Trophoblast cell (in vitro differentiated cells and primary cell): ENCODE measurements around the gene FCMR.

Experiments
- DNase-seq, 2 donors: peaks; one replicate each; pipeline ENCODE4 v3.0.0-alpha.2; 2016
- H2AFZ ChIP-seq: 2 replicates; pipeline ENCODE4 v1.6.1; 2013; ENCODE audit warnings: low read length, moderate library complexity, mild to moderate bottlenecking; ENCODE audit not compliant: insufficient read depth, poor library complexity
- H2AK5ac ChIP-seq: 2 replicates; pipeline ENCODE4 v1.6.1; 2013; ENCODE audit warnings: mild to moderate bottlenecking, low read length
- H2BK120ac ChIP-seq: 2 replicates; pipeline ENCODE4 v1.6.1; 2013; ENCODE audit warnings: low read length, mild to moderate bottlenecking, moderate library complexity; ENCODE audit not compliant: insufficient read depth, poor library complexity
- H2BK12ac ChIP-seq: 2 replicates; pipeline ENCODE4 v1.6.1; 2013; ENCODE audit warnings: mild to moderate bottlenecking, low read length, moderate library complexity
- H2BK5ac ChIP-seq: 2 replicates; pipeline ENCODE4 v1.6.1; 2013; ENCODE audit warnings: low read length, low read depth, moderate library complexity, mild to moderate bottlenecking; ENCODE audit not compliant: poor library complexity
- H3K14ac ChIP-seq: 2 replicates; pipeline ENCODE4 v1.6.1; 2013; ENCODE audit warnings: mild to moderate bottlenecking, low read length
- H3K18ac ChIP-seq: 2 replicates; pipeline ENCODE4 v1.6.1; 2013; ENCODE audit warnings: mild to moderate bottlenecking, low read length
- H3K23ac ChIP-seq: 2 replicates; pipeline ENCODE4 v1.6.1; 2013; ENCODE audit warnings: low read length
- H3K27ac ChIP-seq: 2 replicates; pipeline ENCODE4 v1.5.1; 2013; ENCODE audit warnings: low read depth, mild to moderate bottlenecking, inconsistent platforms, low read length, moderate library complexity
- H3K27me3 ChIP-seq: 2 replicates; pipeline ENCODE4 v1.6.1; 2013; ENCODE audit warnings: inconsistent platforms, mild to moderate bottlenecking, low read length, moderate library complexity; ENCODE audit not compliant: insufficient read depth
- H3K36me3 ChIP-seq, 2 experiments: 1 replicate in 1 of 2; 2 replicates in 1 of 2; pipeline ENCODE4 v1.6.1; 2013; ENCODE audit warnings: low read length in 2 of 2, mild to moderate bottlenecking in 2 of 2, moderate library complexity in 1 of 2; ENCODE audit not compliant: insufficient read depth in 2 of 2, control insufficient read depth in 1 of 2
- H3K4ac ChIP-seq: 2 replicates; pipeline ENCODE4 v1.6.1; 2013; ENCODE audit warnings: low read depth, mild to moderate bottlenecking, low read length, moderate library complexity
- H3K4me1 ChIP-seq, 2 experiments: 1 replicate in 1 of 2; 2 replicates in 1 of 2; pipeline ENCODE4 v1.6.1; 2013; ENCODE audit warnings: low read length in 2 of 2, mild to moderate bottlenecking in 2 of 2, moderate library complexity in 1 of 2; ENCODE audit not compliant: insufficient read depth in 2 of 2, control insufficient read depth in 1 of 2
- H3K4me2 ChIP-seq: 2 replicates; pipeline ENCODE4 v1.6.1; 2013; ENCODE audit warnings: inconsistent platforms, mild to moderate bottlenecking, low read length, moderate library complexity
- H3K4me3 ChIP-seq: 2 replicates; pipeline ENCODE4 v1.5.1; 2013; ENCODE audit warnings: mild to moderate bottlenecking, low read depth, low read length, inconsistent platforms
- H3K79me1 ChIP-seq: one replicate; pipeline ENCODE4 v1.6.1; 2013; ENCODE audit warnings: low read length
- H3K79me2 ChIP-seq: 2 replicates; pipeline ENCODE4 v1.6.1; 2013; ENCODE audit warnings: low read length, mild to moderate bottlenecking; ENCODE audit not compliant: control insufficient read depth, insufficient read depth, poor library complexity
- H3K9ac ChIP-seq: 2 replicates; pipeline ENCODE4 v1.6.1; 2013; ENCODE audit warnings: mild to moderate bottlenecking, low read length
- H3K9me3 ChIP-seq: 2 replicates; pipeline ENCODE4 v1.6.1; 2013; ENCODE audit warnings: low read depth, mild to moderate bottlenecking, control low read depth, inconsistent platforms, low read length; ENCODE audit not compliant: insufficient read depth
- H4K12ac ChIP-seq: 2 replicates; pipeline ENCODE4 v1.6.1; 2013; ENCODE audit warnings: low read depth, mild to moderate bottlenecking, low read length, moderate library complexity
- H4K8ac ChIP-seq: 2 replicates; pipeline ENCODE4 v1.6.1; 2013; ENCODE audit warnings: low read depth, mild to moderate bottlenecking, low read length, moderate library complexity
- H4K91ac ChIP-seq: one replicate; pipeline ENCODE4 v1.6.1; 2013; ENCODE audit warnings: low read depth, mild to moderate bottlenecking, low read length, moderate library complexity
- WGBS: extraction: QIAGEN DNeasy Blood & Tissue Kit; methylation state at CpG from one replicate; pipeline ENCODE4 v1.1.7; 2013; ENCODE audit warnings: missing lambda C conversion rate; ENCODE audit not compliant: insufficient read length, insufficient coverage; ENCODE audit errors: extremely low coverage; 5-methylcytosine and 5-hydroxymethylcytosine counted together

FCMR gene

GRCh38 chr1:206898089-206898914 is 23.4 kb downstream of the FCMR start:
- H3K27me3 ChIP-seq, result no peaks in the 10 kb centered on the region
- H2AK5ac ChIP-seq, result no peak overlapping the region
- H3K9me3 ChIP-seq, result peaks cover 1% of the 10 kb centered on the region
- no peak overlapping the region for H3K18ac ChIP-seq
- 100% methylated on average over 2 of the region's 11 CpGs for WGBS
- H3K4ac ChIP-seq, result no peak overlapping the region
- peak overlapping the region; percentile 39 for H4K91ac ChIP-seq
- no peaks in the 10 kb centered on the region for H3K36me3 ChIP-seq
- H3K23ac ChIP-seq, result no peak overlapping the region
- no peak overlapping the region for H3K4me2 ChIP-seq
- H4K12ac ChIP-seq, result no peak overlapping the region
- no peaks in the 10 kb centered on the region for H3K79me1 ChIP-seq
- H3K9ac ChIP-seq, result no peak overlapping the region
- H3K14ac ChIP-seq, result no peak overlapping the region
- no peak overlapping the region for H2AFZ ChIP-seq
- H2BK120ac ChIP-seq, result no peak overlapping the region
- H2BK5ac ChIP-seq, result no peak overlapping the region
- no peak overlapping the region for H2BK12ac ChIP-seq
- H3K79me2 ChIP-seq, result no peaks in the 10 kb centered on the region
- DNase-seq, result no peak
- H3K4me3 ChIP-seq, result no peak overlapping the region
- H3K27ac ChIP-seq, result no peak overlapping the region
- H4K8ac ChIP-seq, result no peak overlapping the region
- peaks cover 15 to 20% of the 10 kb centered on the region in 2 experiments for H3K4me1 ChIP-seq

GRCh38 chr1:206897175-206897574 is 24.6 kb downstream of the FCMR start, which contains the start of gene IL24:
Gene IL24, plus strand, starts transcription at chr1:206897443. Its CDS starts 390 bp downstream, at chr1:206897833.
- H3K79me2 ChIP-seq, result no peaks in the 10 kb centered on the region
- H2BK12ac ChIP-seq, result no peak within 1 kb of the TSS
- H2BK5ac ChIP-seq, result no peak within 1 kb of the TSS
- no peaks in the 10 kb centered on the region for H3K36me3 ChIP-seq
- H2AK5ac ChIP-seq, result no peak within 1 kb of the TSS
- DNase-seq, result no peak
- H3K4me2 ChIP-seq, result no peak within 1 kb of the TSS
- WGBS, result no CpG with 5 or more reads among the region's 4 CpGs
- no peak within 1 kb of the TSS for H2AFZ ChIP-seq
- H4K91ac ChIP-seq, result peak within 1 kb of the TSS; percentile 39
- no peak within 1 kb of the TSS for H2BK120ac ChIP-seq
- no peak within 1 kb of the TSS for H4K8ac ChIP-seq
- no peak within 1 kb of the TSS for H3K23ac ChIP-seq
- peaks cover 15 to 20% of the 10 kb centered on the region in 2 experiments for H3K4me1 ChIP-seq
- H3K9me3 ChIP-seq, result peaks cover 1% of the 10 kb centered on the region
- no peak within 1 kb of the TSS for H3K18ac ChIP-seq
- no peak within 1 kb of the TSS for H3K4ac ChIP-seq
- H3K27ac ChIP-seq, result no peak within 1 kb of the TSS
- H3K14ac ChIP-seq, result no peak within 1 kb of the TSS
- no peak within 1 kb of the TSS for H4K12ac ChIP-seq
- H3K4me3 ChIP-seq, result no peak within 1 kb of the TSS
- H3K27me3 ChIP-seq, result no peaks in the 10 kb centered on the region
- H3K9ac ChIP-seq, result no peak within 1 kb of the TSS
- no peaks in the 10 kb centered on the region for H3K79me1 ChIP-seq

- H4K91ac ChIP-seq, result no peak overlapping the region
- H2AFZ ChIP-seq, result no peak overlapping the region
- no peak overlapping the region for H4K12ac ChIP-seq
- H3K23ac ChIP-seq, result no peak overlapping the region
- no peaks in the 10 kb centered on the region for H3K36me3 ChIP-seq
- peaks cover under 1% of the 10 kb centered on the region for H3K9me3 ChIP-seq
- H2BK12ac ChIP-seq, result no peak overlapping the region
- no peaks in the 10 kb centered on the region for H3K79me2 ChIP-seq
- no peak overlapping the region for H3K18ac ChIP-seq
- H3K79me1 ChIP-seq, result no peaks in the 10 kb centered on the region
- H3K27ac ChIP-seq, result no peak overlapping the region
- no peak overlapping the region for H3K4me3 ChIP-seq
- H3K9ac ChIP-seq, result no peak overlapping the region
- H3K4me2 ChIP-seq, result no peak overlapping the region
- H2AK5ac ChIP-seq, result no peak overlapping the region
- WGBS, result no CpG with 5 or more reads among the region's 3 CpGs
- H3K14ac ChIP-seq, result no peak overlapping the region
- H3K4me1 ChIP-seq, result peaks cover 15 to 20% of the 10 kb centered on the region in 2 experiments
- no peak overlapping the region for H4K8ac ChIP-seq
- DNase-seq, result no peak
- H3K27me3 ChIP-seq, result no peaks in the 10 kb centered on the region
- no peak overlapping the region for H3K4ac ChIP-seq
- H2BK5ac ChIP-seq, result no peak overlapping the region
- no peak overlapping the region for H2BK120ac ChIP-seq
Observed at GRCh38 chr1:206896261-206896660, 25.5 kb downstream of the FCMR start.

GRCh38 chr1:206895837-206896242 is 25.9 kb downstream of the FCMR start:
- no peak overlapping the region for H4K8ac ChIP-seq
- no CpG with 5 or more reads among the region's 3 CpGs for WGBS

More at GRCh38 chr1:206895837-206896242, 25.9 kb downstream of the FCMR start:
- Histone ChIP-seq H2AFZ (no peak overlapping the region), H3K9me3 (no peaks in the 10 kb centered on the region), H2BK120ac (no peak overlapping the region), H3K23ac (no peak overlapping the region), H3K4me1 (peaks cover 15 to 20% of the 10 kb centered on the region in 2 experiments), H4K91ac (no peak overlapping the region), H2AK5ac (no peak overlapping the region), H3K27ac (peak overlapping the region; percentile 53), H3K4me3 (no peak overlapping the region), H3K79me1 (no peaks in the 10 kb centered on the region), H3K14ac (no peak overlapping the region), H2BK5ac (peak overlapping the region; percentile 41), H4K12ac (no peak overlapping the region), H2BK12ac (peak overlapping the region; percentile 59), H3K18ac (no peak overlapping the region), H3K4ac (no peak overlapping the region), H3K27me3 (no peaks in the 10 kb centered on the region), H3K79me2 (no peaks in the 10 kb centered on the region), H3K36me3 (no peaks in the 10 kb centered on the region), H3K9ac (no peak overlapping the region), H3K4me2 (no peak overlapping the region)
- DNase-seq, result peak in 1 of 2 donors; percentile 18
